ENCODE data around the gene CCDC149.

DNA sequence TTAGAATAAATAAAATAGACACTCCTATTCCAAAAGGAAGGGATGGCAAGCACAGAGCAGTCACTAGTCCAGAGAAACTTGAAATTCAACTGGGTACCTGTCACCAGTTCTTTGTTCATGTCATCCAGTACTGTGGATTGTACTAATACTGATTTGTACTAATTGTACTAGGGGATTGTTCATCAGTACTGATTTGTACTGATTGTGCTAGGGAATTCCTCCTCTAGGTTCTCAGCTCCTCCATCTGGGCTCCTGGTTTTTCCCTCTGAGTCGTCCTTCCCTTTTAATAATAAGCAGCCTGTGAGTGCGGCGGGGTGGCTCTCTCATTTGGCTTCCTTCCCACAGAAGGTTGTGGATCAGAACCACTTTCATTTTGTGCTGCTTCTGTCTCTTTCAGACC lies 148.5 kb downstream of the CCDC149 start:
- TF ChIP-seq, protein P1, sequence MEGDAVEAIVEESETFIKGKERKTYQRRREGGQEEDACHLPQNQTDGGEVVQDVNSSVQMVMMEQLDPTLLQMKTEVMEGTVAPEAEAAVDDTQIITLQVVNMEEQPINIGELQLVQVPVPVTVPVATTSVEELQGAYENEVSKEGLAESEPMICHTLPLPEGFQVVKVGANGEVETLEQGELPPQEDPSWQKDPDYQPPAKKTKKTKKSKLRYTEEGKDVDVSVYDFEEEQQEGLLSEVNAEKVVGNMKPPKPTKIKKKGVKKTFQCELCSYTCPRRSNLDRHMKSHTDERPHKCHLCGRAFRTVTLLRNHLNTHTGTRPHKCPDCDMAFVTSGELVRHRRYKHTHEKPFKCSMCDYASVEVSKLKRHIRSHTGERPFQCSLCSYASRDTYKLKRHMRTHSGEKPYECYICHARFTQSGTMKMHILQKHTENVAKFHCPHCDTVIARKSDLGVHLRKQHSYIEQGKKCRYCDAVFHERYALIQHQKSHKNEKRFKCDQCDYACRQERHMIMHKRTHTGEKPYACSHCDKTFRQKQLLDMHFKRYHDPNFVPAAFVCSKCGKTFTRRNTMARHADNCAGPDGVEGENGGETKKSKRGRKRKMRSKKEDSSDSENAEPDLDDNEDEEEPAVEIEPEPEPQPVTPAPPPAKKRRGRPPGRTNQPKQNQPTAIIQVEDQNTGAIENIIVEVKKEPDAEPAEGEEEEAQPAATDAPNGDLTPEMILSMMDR (IDR thresholded peaks at IDR 0.05 in 4 of 5, conservative IDR thresholded peaks at IDR 0.05 in 1 of 5): no peak
- TF ChIP-seq POLR2A (IDR thresholded peaks at IDR 0.05): no peak
